HCT116 (cell line): Measurements from ENCODE around the gene CDK2. TPM values are rescaled to one million over a fixed set of nuclear protein-coding genes. Genes with fewer than 3 reads are reported as not detected.

Source experiments
- ATAC-seq: fragments of 200-7000 bp; cut with Tn5 transposase; 2 replicates; pipeline ENCODE4 v1.9.1; 2020; ENCODE audit warnings: mild to moderate bottlenecking, moderate library complexity
- BruUV-seq: library from RNA; stranded (reverse); fragments of 400-500 nt; replicated peaks from 2 replicates; lab custom pipeline; 2021; lab: Mats Ljungman, UMichigan
- CTCF ChIA-PET: fragments of 300-600 bp; sonication (Branson Sonifier 250); formaldehyde crosslinking; loops from one replicate; lab custom pipeline; 2021; ENCODE audit warnings: antibody characterized with exemption; lab: Charles Lee
- POLR2A ChIA-PET: fragments of 300-600, 350-600 bp; sonication (Branson Sonifier 250); formaldehyde crosslinking; loops from one replicate; lab custom pipeline; 2021; ENCODE audit warnings: antibody characterized with exemption; lab: Charles Lee
- RAD21 ChIA-PET, 2 experiments: fragments of 300-600 bp; sonication (Branson Sonifier 250); formaldehyde crosslinking; loops; one replicate each; lab custom pipeline; 2023; ENCODE audit warnings: low total read pairs in 2 of 2; ENCODE audit not compliant: uncharacterized antibody in 2 of 2, unreplicated experiment in 2 of 2, low non-redundant PET in 1 of 2; lab: Charles Lee
- DNase-seq: peaks from one replicate; pipeline ENCODE4 v3.0.0-alpha.2; 2010; ENCODE audit warnings: low read depth, low spot score
- H2AFZ ChIP-seq: fragments of 200-600 bp; shearing (Covaris generic), sonication (generic); 2 replicates; pipeline ENCODE4 v1.6.1; 2017; ENCODE audit warnings: low read depth, mixed run types, mixed read lengths, antibody characterized with exemption, low read length; ENCODE audit not compliant: poor library complexity, severe bottlenecking
- H3K27ac ChIP-seq: 2 replicates; pipeline ENCODE4 v1.5.1; 2012; ENCODE audit warnings: low read depth, low read length
- H3K27me3 ChIP-seq: fragments of 200-600 bp; sonication (generic); 2 replicates; pipeline ENCODE4 v1.6.1; 2016; ENCODE audit warnings: mixed run types, low read length, mixed read lengths; ENCODE audit not compliant: insufficient read depth
- H3K36me3 ChIP-seq, 2 experiments: fragments of 200-500 bp in 1 of 2; fragments of 200-600 bp in 1 of 2; sonication (Bioruptor generic) in 1 of 2; sonication (generic) in 1 of 2; 2 replicates each; pipeline versions ENCODE4 v1.5.1 to v1.6.1; 2014 to 2016; ENCODE audit warnings: low read length in 2 of 2, inconsistent platforms in 1 of 2, mixed read lengths in 1 of 2, mixed run types in 1 of 2; ENCODE audit not compliant: insufficient read depth in 2 of 2, control insufficient read depth in 1 of 2
- H3K4me1 ChIP-seq, 2 experiments: fragments of 200-600 bp in 1 of 2; sonication (generic) in 1 of 2; 2 replicates each; pipeline versions ENCODE4 v1.5.1 to v1.6.1; 2012 to 2017; ENCODE audit warnings: low read length in 2 of 2, inconsistent platforms in 1 of 2, mild to moderate bottlenecking in 1 of 2, mixed read lengths in 1 of 2, mixed run types in 1 of 2, moderate library complexity in 1 of 2; ENCODE audit not compliant: insufficient read depth in 2 of 2, control insufficient read depth in 1 of 2
- H3K4me2 ChIP-seq: fragments of 200-600 bp; sonication (generic); 2 replicates; pipeline ENCODE4 v1.6.1; 2017; ENCODE audit warnings: mixed run types, low read length, mixed read lengths
- H3K4me3 ChIP-seq, 2 experiments: fragments of 200-600 bp in 1 of 2; sonication (generic) in 1 of 2; replicated peaks in 1 of 2; 2 replicates each; pipeline ENCODE4 v1.5.1; 2011 to 2016; ENCODE audit warnings: low read length in 2 of 2, control low read depth in 1 of 2, low read depth in 1 of 2, mild to moderate bottlenecking in 1 of 2, mixed read lengths in 1 of 2, mixed run types in 1 of 2
- H3K79me2 ChIP-seq: fragments of 200-600 bp; sonication (generic); 2 replicates; pipeline ENCODE4 v1.6.1; 2017; ENCODE audit warnings: mild to moderate bottlenecking, mixed run types, low read length, moderate library complexity, mixed read lengths; ENCODE audit not compliant: insufficient read depth
- H3K9ac ChIP-seq: fragments of 200-600 bp; sonication (generic); 2 replicates; pipeline ENCODE4 v1.6.1; 2016; ENCODE audit warnings: low read length, mixed read lengths
- H3K9me2 ChIP-seq: fragments of 200-600 bp; sonication (generic), shearing (Covaris generic); 2 replicates; pipeline ENCODE4 v1.6.1; 2017; ENCODE audit warnings: mixed run types, mild to moderate bottlenecking, moderate library complexity; ENCODE audit not compliant: insufficient read depth
- H3K9me3 ChIP-seq, 2 experiments: fragments of 200-500 bp in 1 of 2; fragments of 200-600 bp in 1 of 2; sonication (Bioruptor generic) in 1 of 2; sonication (generic) in 1 of 2; 2 replicates each; pipeline ENCODE4 v1.6.1; 2014 to 2017; ENCODE audit warnings: low read length in 2 of 2, mixed read lengths in 2 of 2, inconsistent platforms in 1 of 2, low read depth in 1 of 2, mild to moderate bottlenecking in 1 of 2, mixed run types in 1 of 2, moderate library complexity in 1 of 2; ENCODE audit not compliant: control insufficient read depth in 1 of 2, insufficient read depth in 1 of 2
- H4K20me1 ChIP-seq: fragments of 200-600 bp; sonication (generic), shearing (Covaris generic); 2 replicates; pipeline ENCODE4 v1.6.1; 2017; ENCODE audit warnings: mixed run types, mild to moderate bottlenecking, moderate library complexity; ENCODE audit not compliant: insufficient read depth
- CBX3 ChIP-seq: IDR thresholded peaks from 2 replicates; pipeline ENCODE4 v1.6.1; 2012; ENCODE audit warnings: low read depth
- EGR1 ChIP-seq: IDR thresholded peaks from 2 replicates; pipeline ENCODE4 v1.6.1; 2012; ENCODE audit warnings: low read depth
- EZH2 ChIP-seq: fragments of 200-600 bp; sonication (generic); IDR thresholded peaks from 2 replicates; pipeline ENCODE4 v1.6.1; 2017; ENCODE audit warnings: antibody characterized with exemption, mixed run types
- EZH2phosphoT487 ChIP-seq: fragments of 200-600 bp; IDR thresholded peaks from 2 replicates; pipeline ENCODE4 v1.6.1; 2018; ENCODE audit warnings: antibody characterized with exemption, borderline replicate concordance
- JUND ChIP-seq: IDR thresholded peaks from 2 replicates; pipeline ENCODE4 v1.6.1; 2012
- TCF7L2 ChIP-seq: IDR thresholded peaks from 2 replicates; pipeline ENCODE4 v1.7.0; 2011; ENCODE audit warnings: borderline replicate concordance, inconsistent platforms; ENCODE audit not compliant: insufficient read depth, insufficient read length; ENCODE audit errors: extremely low read depth
- YY1 ChIP-seq: IDR thresholded peaks from 2 replicates; pipeline ENCODE4 v1.6.1; 2011; ENCODE audit warnings: low read length, low read depth, moderate library complexity, mild to moderate bottlenecking; ENCODE audit not compliant: insufficient replicate concordance; ENCODE audit errors: extremely low read depth
- ZNF274 ChIP-seq: fragments of 200-500 bp; sonication (Bioruptor generic); IDR thresholded peaks from 2 replicates; pipeline ENCODE4 v1.6.1; 2014; ENCODE audit warnings: mild to moderate bottlenecking, low read depth, low read length, inconsistent platforms
- intact Hi-C: fragments of 100-400 bp; cut with micrococcal nuclease; formaldehyde crosslinking; loops from 2 replicates; pipeline ENCODE4 v1.10.0; 2022
- total RNA-seq: library from RNA; stranded (reverse); gene quantifications from one replicate; pipeline ENCODE4 v1.2.1, GENCODE V29; 2021; ENCODE audit not compliant: unreplicated experiment
- TF ChIP-seq, protein P1 (sequence below), 3 experiments: fragments of 200-600 bp in 1 of 3; sonication (generic) in 1 of 3; IDR thresholded peaks in 2 of 3; conservative IDR thresholded peaks in 1 of 3; 2 replicates each; pipeline ENCODE4 v1.5.1; 2012 to 2017; ENCODE audit warnings: low read depth in 2 of 3, low read length in 2 of 3, antibody characterized with exemption in 1 of 3, borderline replicate concordance in 1 of 3, control low read depth in 1 of 3, mild to moderate bottlenecking in 1 of 3, mixed read lengths in 1 of 3, mixed run types in 1 of 3, moderate library complexity in 1 of 3; ENCODE audit not compliant: insufficient read depth in 1 of 3
- TF ChIP-seq, protein P2 (sequence below): IDR thresholded peaks from 2 replicates; pipeline ENCODE4 v1.6.1; 2012; ENCODE audit warnings: low read depth

Gene CDK2
- total RNA-seq, 1 experiment from 2014 or later, result 90.9 TPM

DNA sequence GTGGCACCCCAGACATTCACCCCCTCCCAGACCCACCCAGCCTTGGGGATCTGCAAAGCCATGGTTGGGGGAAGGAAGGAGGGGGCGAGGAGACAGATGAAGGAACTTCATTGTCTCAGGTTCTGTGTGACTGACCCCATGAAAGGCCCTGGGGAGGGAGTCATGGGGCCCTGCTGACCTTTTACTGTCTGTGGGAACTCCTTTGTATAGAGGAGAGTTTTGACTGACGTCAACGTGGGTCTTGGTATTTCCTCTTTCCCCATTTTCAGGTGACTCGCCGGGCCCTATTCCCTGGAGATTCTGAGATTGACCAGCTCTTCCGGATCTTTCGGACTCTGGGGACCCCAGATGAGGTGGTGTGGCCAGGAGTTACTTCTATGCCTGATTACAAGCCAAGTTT lies 4.1 kb downstream of the CDK2 start:
- RAD21 ChIA-PET, result no interaction called here
- no peaks in the 10 kb centered on the region for H4K20me1 ChIP-seq
- no peaks in the 10 kb centered on the region for H3K27me3 ChIP-seq
- no peak overlapping the region for H2AFZ ChIP-seq
- no peak overlapping the region for H3K4me3 ChIP-seq
- H3K79me2 ChIP-seq, result peaks cover 42% of the 10 kb centered on the region
- H3K36me3 ChIP-seq, result peaks cover 18 to 33% of the 10 kb centered on the region in 2 experiments; a peak in 3 of 4 replicates
- POLR2A ChIA-PET, result no interaction called here
- no peak for ATAC-seq
- BruUV-seq, result no TSS peak
- TF ChIP-seq, protein P1, sequence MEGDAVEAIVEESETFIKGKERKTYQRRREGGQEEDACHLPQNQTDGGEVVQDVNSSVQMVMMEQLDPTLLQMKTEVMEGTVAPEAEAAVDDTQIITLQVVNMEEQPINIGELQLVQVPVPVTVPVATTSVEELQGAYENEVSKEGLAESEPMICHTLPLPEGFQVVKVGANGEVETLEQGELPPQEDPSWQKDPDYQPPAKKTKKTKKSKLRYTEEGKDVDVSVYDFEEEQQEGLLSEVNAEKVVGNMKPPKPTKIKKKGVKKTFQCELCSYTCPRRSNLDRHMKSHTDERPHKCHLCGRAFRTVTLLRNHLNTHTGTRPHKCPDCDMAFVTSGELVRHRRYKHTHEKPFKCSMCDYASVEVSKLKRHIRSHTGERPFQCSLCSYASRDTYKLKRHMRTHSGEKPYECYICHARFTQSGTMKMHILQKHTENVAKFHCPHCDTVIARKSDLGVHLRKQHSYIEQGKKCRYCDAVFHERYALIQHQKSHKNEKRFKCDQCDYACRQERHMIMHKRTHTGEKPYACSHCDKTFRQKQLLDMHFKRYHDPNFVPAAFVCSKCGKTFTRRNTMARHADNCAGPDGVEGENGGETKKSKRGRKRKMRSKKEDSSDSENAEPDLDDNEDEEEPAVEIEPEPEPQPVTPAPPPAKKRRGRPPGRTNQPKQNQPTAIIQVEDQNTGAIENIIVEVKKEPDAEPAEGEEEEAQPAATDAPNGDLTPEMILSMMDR (IDR thresholded peaks at IDR 0.05 in 2 of 3, conservative IDR thresholded peaks at IDR 0.05 in 1 of 3; ENCODE audit: borderline replicate concordance in 1 of 3, insufficient read depth in 1 of 3, low read depth in 2 of 3, low read length in 2 of 3), result no peak
- TF ChIP-seq YY1 (no peak), EZH2 (no peak), TCF7L2 (no peak), CBX3 (no peak), EZH2phosphoT487 (no peak), EGR1 (no peak), ZNF274 (no peak), JUND (no peak)
- TF ChIP-seq, protein P2, sequence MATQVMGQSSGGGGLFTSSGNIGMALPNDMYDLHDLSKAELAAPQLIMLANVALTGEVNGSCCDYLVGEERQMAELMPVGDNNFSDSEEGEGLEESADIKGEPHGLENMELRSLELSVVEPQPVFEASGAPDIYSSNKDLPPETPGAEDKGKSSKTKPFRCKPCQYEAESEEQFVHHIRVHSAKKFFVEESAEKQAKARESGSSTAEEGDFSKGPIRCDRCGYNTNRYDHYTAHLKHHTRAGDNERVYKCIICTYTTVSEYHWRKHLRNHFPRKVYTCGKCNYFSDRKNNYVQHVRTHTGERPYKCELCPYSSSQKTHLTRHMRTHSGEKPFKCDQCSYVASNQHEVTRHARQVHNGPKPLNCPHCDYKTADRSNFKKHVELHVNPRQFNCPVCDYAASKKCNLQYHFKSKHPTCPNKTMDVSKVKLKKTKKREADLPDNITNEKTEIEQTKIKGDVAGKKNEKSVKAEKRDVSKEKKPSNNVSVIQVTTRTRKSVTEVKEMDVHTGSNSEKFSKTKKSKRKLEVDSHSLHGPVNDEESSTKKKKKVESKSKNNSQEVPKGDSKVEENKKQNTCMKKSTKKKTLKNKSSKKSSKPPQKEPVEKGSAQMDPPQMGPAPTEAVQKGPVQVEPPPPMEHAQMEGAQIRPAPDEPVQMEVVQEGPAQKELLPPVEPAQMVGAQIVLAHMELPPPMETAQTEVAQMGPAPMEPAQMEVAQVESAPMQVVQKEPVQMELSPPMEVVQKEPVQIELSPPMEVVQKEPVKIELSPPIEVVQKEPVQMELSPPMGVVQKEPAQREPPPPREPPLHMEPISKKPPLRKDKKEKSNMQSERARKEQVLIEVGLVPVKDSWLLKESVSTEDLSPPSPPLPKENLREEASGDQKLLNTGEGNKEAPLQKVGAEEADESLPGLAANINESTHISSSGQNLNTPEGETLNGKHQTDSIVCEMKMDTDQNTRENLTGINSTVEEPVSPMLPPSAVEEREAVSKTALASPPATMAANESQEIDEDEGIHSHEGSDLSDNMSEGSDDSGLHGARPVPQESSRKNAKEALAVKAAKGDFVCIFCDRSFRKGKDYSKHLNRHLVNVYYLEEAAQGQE, result no peak
- H3K27ac ChIP-seq, result no peak overlapping the region
- H3K9ac ChIP-seq, result no peak overlapping the region
- H3K9me2 ChIP-seq, result no peaks in the 10 kb centered on the region
- CTCF ChIA-PET, result no interaction called here
- H3K4me1 ChIP-seq, result peaks cover 23 to 45% of the 10 kb centered on the region in 2 experiments
- no peak overlapping the region for H3K4me2 ChIP-seq
- DNase-seq, result no peak
- H3K9me3 ChIP-seq, result no peaks in the 10 kb centered on the region
- intact Hi-C loops, result no loop called here
